HPDE6-E6E7 (cell line): Measurements from ENCODE around the gene MACC1.
"Not testable (repeated sequence)": the region's sequence is repeated elsewhere in the genome, so short reads cannot be mapped to it uniquely, and the experiment has no call there.

ENCODE experiments used
- DNase-seq: peaks from one replicate; pipeline ENCODE4 v3.0.0; 2011; ENCODE audit warnings: missing footprints; ENCODE audit errors: extremely low spot score

The MACC1 gene

DNA sequence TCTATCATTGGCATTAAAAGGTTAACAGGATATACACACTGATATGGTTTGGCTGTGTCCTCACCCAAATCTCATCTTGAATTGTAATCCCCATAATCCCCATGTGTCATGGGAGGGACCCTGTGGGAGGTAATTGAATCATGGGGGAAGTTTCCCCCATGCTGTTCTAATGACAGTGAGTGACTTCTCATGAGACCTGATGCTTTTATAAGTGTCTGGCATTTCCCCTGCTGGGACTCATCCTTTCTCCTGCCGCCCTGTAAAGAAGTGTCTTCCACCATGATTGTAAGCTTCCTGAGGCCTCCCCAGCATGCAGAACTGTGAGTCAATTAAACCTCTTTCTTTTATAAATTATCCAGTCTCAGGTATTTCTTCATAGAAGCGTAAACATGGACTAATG lies 9.4 kb downstream of the MACC1 start:
- DNase-seq = not testable (repeated sequence)

DNA sequence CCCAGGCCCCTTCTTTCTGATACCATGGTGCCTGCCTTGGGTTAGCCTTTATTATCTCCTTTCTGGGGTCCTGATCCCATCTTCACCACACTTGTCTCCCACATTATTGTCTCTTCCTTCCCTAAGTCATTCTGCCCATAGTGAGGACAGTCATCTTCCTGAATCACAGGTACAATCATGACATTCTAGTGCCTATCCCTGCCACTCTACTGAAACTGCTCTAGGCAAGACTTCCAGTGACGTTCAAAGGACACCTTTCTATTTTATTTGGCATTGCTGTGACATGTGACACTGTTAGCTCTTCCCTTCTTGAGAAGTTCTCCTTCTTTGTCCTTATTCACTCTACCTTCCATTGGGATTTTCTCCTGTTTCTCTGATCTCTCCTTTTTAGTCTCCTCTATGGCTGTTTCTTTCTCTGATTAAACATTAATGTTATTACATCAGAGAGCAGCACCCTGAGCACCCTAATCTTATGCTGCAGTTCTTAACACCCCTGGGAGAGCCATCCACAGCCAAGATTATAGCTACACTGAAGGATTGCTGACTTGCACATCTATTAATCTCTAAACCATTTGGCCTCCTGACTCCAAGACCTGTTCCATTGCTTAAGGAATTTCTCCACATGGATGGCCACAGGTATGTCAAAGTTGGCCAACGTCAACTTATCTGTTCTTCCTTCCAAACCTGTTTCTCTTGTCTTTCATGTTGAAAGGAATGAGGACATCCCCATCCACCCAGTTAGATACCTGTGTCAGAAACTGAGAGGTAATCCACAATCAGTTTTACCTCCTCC lies 10.9 kb downstream of the MACC1 start:
- DNase-seq = no peak

DNA sequence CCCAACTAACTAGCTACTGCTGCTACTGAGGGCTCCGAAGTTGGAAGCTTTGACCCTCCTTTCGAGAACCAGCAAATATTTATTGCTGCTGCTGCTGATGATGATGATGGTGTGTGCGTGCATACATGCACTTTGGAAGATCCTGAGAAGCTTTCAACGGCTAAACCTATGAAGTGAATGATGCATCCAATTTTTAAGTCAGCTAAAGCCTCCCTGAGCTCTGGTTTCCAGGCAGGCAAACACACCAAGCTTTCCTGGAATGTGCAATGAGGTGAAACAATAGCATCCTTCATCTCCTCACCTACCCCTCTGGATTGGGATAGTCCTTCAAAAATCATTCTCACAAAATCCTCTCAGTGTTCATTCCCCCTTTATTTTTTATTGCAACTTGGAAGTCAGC lies 13.9 kb downstream of the MACC1 start:
- DNase-seq = no peak

DNA sequence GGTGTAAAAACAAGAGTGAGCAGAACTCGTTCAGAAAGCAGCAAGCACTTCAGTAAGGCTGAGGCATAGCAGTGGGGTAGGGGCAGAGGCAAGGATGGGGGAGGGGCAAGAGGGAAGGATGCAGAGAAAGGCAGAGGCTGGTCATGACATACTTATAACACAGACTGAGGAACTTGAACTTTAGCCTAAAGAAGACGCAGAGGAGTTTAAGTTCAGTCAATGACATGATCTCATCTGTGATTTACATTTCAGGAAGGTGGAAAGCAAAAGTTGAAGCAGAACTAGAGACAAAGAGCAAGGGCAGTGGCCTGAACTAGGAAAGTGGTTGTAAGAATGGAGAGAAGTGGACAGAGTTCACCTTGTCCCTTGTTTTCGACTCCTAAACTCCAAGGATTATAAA lies 15.8 kb downstream of the MACC1 start:
- DNase-seq = no peak

DNA sequence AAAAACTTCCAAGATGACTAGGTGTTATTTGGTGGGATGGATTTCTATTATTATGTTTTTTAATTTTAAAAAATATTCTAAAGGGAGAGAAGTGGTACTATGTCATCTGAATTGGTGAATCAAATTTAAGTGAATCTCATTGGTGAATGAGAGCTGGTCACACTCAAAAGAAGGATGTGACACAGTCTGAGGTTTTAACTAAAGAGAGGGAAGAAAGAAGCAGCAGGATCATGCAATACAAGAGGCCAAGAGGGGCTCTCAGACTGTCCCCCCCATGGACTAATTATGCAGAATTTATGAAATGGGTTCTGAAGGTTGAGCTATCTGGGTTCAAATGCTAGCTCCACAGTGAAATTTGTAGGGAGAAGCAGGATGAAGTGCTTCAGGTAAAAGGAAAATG lies 16.2 kb downstream of the MACC1 start:
- no peak for DNase-seq

DNA sequence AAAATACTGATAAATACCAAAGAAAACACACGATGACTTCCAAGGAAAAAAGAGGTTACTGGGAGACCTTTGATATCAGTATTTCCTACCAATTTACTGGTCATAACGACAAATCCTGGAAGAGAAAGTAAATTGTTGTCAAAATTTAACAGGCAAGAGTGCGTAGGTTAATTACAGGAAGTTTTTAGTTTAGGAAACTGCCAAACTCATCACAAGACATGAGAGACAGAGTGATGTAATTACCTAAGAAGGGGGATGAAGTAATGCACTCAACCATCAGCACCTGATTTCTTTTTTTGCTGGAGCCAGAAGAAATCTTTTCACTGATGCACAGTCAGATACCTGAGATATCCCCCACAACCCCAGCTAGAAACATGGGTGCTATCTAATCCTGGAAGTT lies 16.8 kb downstream of the MACC1 start:
- no peak for DNase-seq

DNA sequence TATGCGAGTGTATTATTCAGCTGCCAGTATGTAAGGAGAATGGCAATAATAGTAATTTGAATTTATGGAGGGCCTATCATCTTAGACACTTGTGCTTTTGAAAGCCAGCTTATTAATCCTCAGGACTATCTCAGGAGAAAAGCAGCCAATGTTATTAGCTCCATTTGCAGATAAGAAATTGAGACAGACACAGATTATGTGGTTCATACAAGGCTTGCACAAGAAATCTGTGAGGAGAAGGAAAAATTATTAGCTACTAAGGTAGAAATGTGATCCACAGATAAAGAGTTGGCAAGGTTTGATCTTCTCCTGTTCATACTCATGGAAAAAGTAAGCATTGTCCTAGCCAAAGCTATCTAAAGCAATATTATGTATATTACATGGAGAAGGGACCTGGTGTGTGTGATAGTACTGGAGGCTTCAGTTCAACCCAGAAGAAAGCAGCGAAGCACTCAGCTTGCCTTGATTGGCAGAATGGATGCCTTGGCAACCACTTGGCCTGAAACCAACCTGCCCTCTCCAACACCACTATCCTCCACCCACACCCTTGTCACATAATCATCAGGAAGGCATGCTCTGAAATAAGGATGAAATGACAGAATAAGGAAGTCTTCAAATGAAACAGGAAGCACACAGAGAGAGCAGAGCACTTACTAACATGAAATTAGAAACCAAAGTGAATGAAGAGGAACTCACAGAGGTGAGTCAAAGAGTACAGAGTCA lies 18.0 kb downstream of the MACC1 start:
- peak; percentile 81 for DNase-seq

DNA sequence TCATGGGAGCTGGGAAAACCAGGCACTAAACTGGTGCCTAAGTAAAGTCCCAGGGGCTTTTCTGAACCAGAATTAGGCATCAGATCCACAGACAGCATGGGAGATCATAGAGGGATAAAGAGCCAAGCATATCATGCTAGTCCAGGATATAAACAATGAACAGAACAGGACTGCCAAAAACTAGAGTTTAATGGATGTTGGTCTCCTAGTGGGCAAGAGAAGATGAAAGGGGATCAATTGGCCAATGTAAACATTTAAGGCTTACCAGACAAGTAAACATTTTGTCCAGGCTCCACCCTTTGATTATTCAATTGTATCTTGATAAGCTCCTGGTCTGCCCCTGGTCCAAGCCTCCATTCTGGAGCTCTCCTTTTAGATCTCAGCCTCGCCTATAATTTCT lies 18.9 kb downstream of the MACC1 start:
- no peak for DNase-seq

DNA sequence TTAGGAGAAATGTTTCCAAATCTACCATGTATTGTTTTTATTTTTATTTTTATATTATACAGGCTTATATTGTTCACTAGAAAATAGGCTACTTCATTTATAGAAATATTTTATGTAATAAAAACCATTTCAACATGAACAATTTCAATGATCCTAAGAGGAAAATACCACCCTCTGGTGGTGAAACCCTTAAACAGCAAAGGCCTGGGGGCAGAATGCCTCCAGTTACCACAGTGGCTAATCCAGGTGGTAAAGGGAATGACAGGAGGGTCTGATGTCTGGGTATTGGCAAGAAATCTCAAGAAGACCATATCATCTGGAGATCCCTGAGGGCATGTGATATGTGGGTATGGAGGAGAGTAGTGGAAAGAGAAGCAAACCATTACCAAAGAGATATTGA lies 19.3 kb downstream of the MACC1 start:
- DNase-seq = no peak

DNA sequence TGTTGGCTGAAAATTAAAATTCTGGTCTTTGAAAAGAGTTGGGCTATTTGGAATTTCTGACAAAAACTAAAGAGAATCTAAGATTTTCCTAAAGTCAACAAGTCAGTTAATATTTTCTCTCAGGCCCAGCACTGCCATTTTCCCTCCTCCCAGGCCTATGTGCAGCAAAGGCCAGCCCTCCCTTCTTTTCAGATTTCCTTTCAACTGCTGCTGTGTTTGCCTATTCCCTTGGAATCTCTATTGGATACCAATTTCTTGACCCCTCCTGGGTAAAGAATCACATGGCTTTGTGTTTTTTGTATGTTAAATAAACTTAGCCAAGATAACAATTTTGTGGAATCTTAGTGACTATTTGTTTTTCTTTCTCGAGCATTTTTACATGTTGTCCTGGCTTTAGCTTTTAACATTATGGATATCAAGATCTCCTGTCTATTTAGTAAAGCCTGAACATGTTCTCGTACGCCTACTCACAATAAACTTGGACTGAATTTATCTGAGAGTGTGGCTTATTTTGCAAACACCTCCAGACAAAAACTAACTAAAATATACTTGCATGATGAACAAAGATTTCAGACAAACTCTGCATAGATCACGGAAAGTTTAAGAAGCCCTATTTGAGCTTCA lies 19.9 kb downstream of the MACC1 start:
- DNase-seq = no peak

DNA sequence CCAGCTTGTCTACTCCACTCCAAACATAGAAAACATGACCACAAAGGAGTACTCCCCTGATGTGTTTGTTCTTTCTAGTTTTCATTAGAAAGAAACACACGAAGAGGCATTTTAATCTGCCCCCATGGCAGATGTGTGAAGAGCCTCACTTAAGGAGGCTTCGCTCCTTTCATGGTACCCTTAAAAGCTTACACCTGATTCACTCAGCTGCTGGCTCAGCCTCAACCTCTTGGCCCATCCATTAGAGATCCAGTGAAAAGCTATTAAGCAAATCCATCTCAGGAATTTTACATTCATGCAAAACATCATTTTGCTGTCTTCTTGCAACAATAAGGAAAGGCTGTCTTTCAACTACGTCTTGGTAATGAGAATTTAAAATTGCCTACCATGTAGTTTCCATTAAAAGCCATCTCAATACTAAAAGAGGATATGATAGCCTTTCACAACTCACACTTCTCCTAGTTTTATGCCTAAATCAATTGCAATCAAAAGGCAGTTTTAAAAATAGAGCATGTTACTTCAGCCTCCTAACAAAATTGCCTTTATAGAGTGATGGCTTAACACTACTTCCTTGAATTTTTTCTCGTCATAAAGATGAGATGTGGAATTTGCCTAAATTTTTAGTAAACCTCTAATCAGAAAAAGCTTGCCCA lies 22.7 kb downstream of the MACC1 start:
- DNase-seq = no peak

DNA sequence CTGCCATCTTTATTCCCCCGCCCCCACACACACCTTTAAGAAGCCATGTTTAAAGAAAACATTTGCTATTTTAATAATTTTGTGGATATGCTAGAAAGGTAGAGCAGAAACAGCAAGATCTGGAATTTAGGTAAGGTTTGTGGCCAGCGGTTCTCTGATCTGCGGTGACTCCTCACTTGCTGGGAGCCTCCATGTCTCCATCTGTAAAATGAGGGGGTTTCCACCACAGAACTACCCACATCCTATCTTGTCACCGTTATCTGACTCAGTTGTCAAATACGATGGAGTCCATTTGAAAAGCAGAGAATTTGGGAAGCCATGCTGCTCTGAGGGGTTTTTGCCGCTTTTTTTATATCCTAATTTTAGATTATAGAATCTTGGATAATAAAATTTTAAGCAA lies 23.3 kb downstream of the MACC1 start:
- no peak for DNase-seq

DNA sequence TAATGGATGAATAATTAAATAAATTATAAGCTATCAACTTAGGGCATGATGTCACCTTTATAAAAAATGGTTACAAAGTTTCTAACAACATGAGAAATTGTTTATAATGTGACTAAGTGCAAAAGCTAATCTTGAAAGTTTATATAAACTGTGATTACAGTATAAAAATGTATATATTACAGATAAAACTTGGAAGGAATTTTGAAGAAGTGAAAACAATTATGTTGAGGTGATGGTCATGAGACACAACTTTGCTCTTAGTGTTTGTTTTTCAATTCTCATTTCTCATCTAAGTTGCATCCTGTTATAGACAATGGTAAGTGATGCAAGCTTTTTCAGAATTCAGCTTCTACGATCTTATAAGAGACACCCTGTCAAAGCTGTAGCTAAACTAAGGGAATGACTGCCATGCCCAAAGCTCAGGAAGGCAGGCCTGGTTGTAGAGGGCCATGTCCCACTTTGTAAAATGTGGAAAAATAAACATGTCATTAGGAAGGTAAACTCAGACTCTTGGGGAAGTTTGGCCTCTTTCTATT lies 23.9 kb downstream of the MACC1 start:
- no peak for DNase-seq

DNA sequence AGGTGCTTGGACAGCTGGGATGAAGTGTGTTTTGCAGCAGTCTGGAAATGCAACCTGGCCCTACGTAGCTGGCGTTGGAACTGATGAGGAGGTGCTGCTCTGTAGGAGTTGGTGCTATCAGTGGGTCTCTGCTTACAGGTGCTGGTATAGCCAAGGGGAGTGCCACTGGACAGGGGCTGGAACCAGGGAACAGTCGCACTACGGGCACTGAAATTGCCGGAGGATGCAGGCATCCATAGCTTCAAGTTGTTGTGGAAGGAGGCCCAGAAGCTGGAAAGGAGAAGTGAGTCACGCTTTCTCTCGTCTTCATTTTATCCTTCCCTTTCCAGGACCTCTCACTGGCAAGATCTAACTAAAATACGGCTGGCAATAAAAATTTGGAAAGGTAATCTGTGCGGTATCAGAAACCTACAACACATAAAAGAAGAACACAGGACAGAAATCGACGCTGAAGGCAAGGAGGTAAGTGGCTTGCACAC lies 25.8 kb downstream of the MACC1 start:
- DNase-seq = no peak

DNA sequence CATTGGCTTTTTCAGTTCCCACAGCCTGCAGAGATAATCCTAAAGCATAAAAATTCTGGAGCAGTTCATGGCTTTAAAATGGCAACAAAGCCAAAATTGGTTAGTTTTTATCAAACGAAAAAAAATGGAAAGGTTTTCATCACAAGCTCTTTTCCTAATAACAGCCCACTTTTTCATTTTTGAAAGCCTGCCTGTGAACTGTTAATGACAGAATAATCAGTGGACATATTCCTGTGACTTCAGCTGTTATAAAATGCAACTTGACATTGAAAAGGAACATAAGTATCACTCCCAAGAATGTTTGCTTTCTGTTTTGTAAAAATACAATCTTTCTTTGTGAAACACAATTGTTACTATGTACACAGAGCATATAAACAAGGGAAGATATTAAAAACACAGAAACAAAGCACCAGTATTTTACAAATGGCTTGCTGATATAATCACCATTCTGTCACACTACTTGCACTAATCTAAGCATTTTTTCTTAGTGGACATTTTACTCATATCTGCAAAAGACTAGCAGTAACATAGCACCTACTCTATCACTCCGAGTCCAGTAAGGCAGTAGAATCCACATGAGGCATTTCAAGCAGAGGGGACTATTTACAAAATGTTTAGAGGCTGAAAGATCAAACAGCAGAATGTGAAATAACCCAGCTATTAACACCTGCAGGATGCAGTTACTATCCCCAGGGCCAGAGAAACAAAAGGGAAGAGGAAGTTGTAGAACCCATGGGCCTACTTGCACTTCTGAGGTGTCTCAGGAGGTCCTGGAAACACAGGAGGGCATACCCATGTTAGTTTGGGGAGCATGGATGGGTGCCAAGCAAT lies 26.4 kb downstream of the MACC1 start:
- no peak for DNase-seq

DNA sequence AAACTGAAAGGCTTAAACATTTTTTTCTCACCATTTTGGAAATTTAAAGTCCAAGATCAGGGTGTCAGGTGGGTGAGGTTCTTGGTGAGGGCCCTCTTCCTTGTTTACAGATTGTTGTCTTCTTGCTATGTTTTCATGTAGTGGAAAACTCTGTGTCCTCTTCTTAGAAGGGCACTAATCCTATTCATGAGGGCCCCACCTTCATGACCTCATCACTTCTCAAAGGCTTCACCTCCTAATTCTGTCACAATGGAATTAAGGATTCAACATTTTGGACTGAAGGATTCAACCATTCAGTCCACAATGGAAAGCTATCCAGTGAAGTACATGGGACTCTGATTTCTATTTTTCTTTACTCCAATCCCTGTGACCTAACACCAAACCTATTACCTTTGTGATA lies 27.3 kb downstream of the MACC1 start:
- no peak for DNase-seq

DNA sequence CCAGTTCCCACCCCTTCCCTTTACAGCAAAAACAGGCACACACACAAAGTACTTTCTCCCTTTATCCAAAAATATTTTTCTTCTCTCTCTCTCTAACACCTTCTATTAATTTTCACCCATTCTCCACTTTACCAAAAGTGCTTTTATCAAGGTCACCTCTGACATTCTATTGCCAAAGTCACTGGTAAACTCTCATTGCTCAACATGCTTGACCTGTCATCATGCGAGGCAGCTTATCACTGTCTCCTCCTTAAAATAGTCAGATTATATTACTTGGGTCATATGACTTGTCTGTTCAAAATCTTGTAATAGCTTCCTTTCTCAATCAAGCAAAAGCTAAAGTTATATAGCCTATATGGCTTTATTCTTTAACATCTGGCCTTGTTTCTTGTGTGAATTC lies 28.6 kb downstream of the MACC1 start:
- no peak for DNase-seq

DNA sequence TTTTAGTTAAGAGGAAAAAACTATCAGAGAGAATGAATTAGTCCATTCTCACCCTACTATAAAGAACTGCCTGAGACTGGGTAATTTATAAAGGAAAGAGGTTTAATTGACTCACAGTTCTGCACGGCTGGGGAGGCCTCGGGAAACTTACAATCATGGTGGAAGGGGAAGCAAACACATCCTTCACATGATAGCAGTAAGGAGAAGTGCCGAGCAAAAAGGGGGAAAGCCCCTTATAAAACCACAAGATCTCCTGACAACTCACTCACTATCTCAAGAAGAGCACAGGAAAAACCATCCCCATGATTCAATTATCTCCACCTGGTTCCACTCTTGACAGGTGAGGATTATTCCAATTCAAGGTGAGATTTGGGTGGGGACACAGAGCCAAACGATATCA lies 29.3 kb downstream of the MACC1 start:
- not testable (repeated sequence) for DNase-seq

DNA sequence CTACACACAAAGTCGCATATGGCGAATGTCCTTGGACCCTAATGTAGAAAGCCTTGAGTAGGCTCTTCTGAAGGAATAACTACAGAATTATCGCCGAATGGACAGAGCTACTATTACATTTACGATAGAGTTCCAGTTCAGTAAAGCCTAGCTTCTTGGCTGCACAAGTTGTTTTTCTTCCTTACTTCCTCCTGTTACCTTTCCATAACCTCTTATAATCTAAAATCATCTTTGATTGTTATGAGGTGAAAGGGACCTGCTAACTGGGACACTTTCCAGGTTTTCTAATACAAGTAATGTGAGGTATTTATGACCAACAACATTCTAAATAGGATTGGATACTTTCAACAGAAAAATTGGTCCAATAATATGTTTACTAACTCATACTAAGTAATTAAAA lies 31.2 kb downstream of the MACC1 start:
- DNase-seq = no peak

DNA sequence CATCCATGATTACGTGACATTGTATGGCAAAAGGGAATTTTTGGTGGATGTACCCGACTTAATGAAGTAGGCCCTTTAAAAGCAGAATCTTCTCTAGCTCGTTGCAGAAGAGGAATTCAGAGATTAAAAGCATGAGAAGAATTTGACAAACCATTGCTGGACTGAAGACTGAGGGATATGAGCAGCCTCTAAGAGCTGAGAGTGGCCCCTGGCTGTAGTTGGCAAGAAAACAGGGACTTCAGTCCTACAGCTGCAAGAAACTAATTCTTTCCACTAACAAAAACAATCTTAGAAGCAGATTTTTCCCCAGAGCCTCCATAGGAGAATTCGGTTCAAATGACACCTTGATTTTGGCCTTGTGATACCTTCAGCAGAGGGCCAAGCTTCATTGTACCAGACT lies 34.1 kb downstream of the MACC1 start:
- DNase-seq = no peak

DNA sequence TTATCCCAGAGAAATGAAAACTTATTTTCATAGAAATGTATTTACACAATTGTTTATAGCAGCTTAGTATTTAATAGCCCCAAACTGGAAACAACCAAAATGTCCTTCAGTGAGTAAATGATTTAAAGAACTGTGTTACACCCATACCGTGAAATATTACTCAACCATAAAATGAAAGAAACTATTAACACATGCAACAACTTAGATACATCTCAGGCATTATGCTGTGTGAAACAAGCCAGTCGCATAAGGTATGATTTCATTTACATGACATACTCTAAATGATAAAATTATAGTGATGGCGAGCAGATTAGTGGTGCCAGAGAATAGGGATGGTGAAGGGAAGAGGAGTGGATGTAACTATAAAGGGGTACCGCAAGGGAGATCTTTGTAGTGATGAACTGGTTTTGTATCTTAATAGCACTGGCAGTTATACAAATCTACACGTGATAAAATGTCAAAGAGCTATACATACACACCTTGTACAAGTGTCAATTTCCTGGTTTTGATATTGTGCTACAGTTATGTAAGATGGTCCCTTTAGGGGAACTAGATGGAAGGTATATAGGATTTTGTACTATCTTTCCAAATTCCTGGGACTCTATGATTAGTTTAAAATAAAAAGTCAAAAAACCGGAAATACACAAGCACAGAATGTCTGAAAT lies 40.5 kb downstream of the MACC1 start:
- no peak for DNase-seq
